Amygdala (tissue), 56 donors: ENCODE results near the gene ZNF254.
"Not testable (repeated sequence)": the region's sequence is repeated elsewhere in the genome, so short reads cannot be mapped to it uniquely, and the experiment has no call there.

Experiments
- DNase-seq, 56 donors: peaks; one replicate each; lab custom pipeline; 2025; lab: John Stamatoyannopoulos, UW

Gene ZNF254

DNA sequence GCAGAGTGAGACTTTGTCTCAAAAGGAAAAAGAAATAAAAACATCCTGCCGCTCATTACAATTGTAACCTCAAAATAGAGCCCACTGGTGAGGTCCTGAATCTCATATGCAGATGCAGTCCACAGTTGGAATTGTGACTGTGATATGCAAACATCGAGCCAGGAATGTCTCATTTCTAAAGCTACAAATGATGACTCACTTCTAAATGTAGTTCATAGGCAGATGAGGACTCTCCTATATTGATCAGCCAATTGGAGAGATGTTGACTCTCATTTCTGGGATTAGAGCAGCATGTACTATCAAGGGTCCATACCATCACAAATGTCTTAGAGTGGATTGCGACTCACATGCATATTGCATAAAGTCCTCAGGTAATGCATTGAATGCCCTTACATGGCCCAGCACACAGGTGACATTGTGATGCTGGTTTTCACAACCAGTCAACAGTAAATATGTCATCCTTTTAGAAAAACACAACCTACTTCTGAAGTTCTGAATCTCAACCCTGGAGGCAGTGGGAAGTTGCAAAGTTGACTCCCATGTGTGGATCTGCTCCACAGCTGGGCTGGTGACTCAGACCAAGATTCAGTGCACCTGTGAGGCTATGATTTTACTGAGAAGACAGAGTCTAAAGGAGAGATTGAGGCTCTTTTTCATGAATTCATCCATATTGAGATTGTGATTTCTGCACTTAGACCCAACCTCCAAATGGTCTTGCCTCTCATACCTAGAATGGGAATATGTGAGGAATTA is 16.9 kb upstream of the ZNF254 start:
- no peak for DNase-seq

DNA sequence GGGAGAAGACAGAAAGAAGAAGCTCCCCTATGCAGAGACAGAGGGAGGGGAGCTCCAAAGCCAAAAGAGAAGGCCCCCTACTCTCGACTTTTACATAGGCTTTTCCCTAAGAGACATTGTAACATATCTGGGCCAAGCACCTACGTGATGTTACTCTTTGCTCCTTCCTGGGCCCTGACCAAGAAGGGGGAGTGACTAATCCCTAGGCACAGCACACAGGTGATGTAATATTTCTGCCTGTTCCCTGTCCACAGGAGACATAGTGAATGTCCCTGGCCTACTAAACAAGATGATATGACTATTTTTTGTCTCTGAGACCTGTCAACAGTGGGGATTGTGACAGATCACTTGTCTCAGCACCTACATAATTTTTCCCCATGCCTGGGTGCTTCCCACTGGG is 15.9 kb upstream of the ZNF254 start:
- no peak for DNase-seq

- no peak for DNase-seq
Observed at GRCh38 chr19:24072720-24073119, 14.3 kb upstream of the ZNF254 start.

- DNase-seq: no peak
Observed at GRCh38 chr19:24073807-24074206, 13.2 kb upstream of the ZNF254 start.

DNA sequence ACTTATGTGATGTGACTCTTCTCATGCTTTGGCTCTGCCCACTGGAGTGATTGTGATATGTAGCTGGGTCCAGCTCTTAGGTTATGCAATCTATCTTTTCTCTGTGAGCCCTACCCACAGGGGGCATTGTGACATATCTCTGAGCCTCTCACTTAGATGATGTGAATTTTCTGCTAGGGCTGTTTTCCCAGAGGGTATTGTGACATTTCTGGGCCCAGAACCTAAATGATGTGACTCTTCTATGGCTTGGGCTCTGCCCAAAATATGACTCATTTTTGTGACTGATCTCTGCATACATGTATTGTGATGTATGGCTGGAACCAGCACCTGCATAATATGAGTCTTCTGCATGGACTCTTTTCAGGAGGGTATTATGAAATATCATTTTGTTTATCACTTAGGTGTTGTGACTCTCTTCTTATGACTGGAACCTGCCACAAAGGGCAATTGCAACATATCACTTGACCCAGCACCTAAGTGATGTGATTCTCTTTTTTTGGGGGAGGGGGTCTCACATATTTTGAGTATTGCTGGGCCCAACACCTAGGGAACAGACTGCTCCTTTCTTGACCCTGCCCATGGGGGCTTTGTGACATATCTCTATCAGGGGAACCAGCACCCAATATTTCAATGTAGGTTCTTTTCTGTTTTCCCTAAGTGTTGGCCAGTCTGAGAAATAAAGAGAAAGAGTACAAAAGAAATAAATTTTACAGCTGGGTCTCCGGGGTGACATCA is 12.1 kb upstream of the ZNF254 start:
- DNase-seq: no peak

- DNase-seq: not testable (repeated sequence)
Observed at GRCh38 chr19:24075530-24075929, 11.5 kb upstream of the ZNF254 start.

- no peak for DNase-seq
Observed at GRCh38 chr19:24078680-24079079, 8.3 kb upstream of the ZNF254 start.

DNA sequence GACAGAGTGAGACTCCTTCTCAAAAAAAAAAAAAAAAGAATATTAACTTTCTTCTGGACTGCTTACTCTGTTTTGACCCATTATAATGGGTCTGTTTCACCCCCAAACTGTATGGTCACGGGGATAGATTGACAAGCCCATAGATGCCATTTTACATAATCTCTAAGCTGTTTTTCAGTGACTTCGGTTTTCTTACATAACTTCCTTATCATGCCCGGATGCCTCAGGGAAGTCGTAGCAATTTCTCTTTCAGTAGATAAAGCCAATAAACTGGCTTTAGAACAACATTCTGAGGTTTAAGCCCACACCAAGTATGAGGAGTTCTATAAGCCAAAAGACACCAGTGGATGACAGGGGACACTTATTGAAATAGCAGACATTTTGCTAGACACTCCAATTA is 5.9 kb upstream of the ZNF254 start:
- no peak for DNase-seq

GRCh38 chr19:24098359-24098758 is 11.4 kb downstream of the ZNF254 start:
- no peak for DNase-seq

DNA sequence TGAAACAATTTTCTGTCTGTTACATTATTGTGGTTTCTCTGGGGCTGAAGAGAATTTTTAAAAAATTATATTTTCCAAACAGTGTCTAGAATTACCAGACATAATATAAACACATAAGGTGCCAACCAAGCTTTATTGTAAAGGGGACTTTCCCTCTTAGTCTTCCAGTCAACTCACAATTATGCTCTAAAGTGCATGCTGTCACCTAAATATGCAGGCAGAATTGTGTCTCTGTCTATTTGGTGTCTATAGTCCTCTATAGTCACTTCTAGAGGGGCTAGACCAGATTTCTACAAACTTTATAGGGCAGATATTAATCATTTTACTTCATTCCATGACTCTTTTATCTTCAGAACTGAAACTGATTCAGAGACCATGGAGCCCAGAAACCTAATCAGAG is 12.8 kb downstream of the ZNF254 start:
- no peak for DNase-seq

- not testable (repeated sequence) for DNase-seq
Observed at GRCh38 chr19:24100597-24100996, 13.6 kb downstream of the ZNF254 start.

GRCh38 chr19:24101459-24102115 is 14.6 kb downstream of the ZNF254 start:
- no peak for DNase-seq

- no peak for DNase-seq
Observed at GRCh38 chr19:24127601-24128000, 40.6 kb downstream of the ZNF254 start.

GRCh38 chr19:24140099-24140498 is 53.1 kb downstream of the ZNF254 start:
- no peak for DNase-seq

- no peak for DNase-seq
Observed at GRCh38 chr19:24140591-24140990, 53.6 kb downstream of the ZNF254 start.

- no peak for DNase-seq
Observed at GRCh38 chr19:24141612-24142011, 54.6 kb downstream of the ZNF254 start.

DNA sequence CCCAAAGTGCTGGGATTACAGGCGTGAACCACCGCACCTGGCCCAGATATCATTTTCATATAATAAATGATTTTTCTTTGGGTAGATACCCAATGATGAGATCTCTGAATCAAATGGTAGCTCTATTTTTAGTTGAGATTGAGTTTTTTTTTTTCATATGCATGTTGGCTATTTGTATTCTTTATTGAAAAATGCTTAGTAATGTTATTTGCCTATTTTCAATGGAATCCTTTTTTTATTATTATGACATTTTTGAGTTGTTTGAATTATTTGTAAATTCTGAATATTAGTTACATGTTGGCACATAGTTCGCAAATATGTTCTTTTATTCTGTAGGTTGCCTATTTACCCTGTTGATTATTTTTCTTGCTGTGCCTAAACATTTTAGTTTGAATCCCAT is 55.8 kb downstream of the ZNF254 start:
- DNase-seq: no peak

- DNase-seq: no peak
Observed at GRCh38 chr19:24159707-24160106, 72.7 kb downstream of the ZNF254 start.

DNA sequence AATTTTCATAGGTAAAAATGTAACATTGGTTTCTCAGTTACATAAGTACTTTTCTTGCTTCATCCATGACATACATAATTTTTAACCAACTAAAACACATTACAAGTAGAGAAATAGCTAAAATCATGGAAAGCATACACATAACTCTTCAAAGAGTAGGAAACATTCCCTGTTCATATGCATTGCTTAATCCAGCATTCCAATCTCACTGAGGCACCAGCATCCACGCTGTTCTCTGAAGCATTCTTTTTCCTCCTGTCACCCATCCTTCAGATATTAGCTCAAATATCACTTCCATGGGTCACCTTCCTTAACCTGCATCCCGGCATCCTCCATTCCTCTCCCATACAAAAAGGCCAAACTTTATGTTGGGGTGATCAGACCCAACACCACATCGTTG is 79.1 kb downstream of the ZNF254 start:
- no peak for DNase-seq

- DNase-seq: no peak
Observed at GRCh38 chr19:24173882-24174281, 86.9 kb downstream of the ZNF254 start.

DNA sequence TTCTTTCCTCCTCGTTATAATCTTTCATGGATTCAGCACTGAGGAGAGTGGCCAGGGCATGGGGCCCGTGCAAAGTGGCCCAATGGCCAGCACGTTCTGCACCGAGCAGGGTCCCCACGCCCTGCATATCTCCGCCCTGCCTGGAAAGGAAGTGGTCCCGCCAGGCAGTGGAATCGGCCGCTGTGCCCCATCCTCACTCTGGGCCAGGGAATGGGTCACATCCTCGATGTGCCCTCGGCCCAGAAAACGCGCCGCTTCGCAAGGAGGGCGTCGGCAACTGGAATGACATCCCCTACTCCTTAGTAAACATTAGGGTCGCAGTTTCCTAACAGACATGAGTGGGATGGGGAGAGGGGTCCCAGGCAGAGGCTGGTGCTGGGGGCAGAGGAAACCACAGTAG is 90.7 kb downstream of the ZNF254 start:
- no peak for DNase-seq

- no peak for DNase-seq
Observed at GRCh38 chr19:24178207-24178606, 91.2 kb downstream of the ZNF254 start.
